Measurements from ENCODE around the gene PNN.
A peak's percentile ranks its signal among the peaks of the same experiment; 100 is the strongest.
"Not testable (repeated sequence)": the region's sequence is repeated elsewhere in the genome, so short reads cannot be mapped to it uniquely, and the experiment has no call there.

PNN gene

DNA sequence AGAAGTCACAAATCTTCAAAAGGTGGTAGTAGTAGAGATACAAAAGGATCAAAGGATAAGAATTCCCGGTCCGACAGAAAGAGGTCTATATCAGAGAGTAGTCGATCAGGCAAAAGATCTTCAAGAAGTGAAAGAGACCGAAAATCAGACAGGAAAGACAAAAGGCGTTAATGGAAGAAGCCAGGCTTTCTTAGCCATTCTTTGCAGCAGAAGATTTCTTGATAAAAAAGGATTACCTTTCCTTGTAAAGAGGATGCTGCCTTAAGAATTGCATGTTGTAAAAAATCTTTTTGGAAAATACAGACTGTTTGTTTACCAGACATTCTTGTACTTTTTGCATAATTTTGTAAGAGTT, 6.6 kb downstream of the PNN start:
- no peak for DNase-seq

DNA sequence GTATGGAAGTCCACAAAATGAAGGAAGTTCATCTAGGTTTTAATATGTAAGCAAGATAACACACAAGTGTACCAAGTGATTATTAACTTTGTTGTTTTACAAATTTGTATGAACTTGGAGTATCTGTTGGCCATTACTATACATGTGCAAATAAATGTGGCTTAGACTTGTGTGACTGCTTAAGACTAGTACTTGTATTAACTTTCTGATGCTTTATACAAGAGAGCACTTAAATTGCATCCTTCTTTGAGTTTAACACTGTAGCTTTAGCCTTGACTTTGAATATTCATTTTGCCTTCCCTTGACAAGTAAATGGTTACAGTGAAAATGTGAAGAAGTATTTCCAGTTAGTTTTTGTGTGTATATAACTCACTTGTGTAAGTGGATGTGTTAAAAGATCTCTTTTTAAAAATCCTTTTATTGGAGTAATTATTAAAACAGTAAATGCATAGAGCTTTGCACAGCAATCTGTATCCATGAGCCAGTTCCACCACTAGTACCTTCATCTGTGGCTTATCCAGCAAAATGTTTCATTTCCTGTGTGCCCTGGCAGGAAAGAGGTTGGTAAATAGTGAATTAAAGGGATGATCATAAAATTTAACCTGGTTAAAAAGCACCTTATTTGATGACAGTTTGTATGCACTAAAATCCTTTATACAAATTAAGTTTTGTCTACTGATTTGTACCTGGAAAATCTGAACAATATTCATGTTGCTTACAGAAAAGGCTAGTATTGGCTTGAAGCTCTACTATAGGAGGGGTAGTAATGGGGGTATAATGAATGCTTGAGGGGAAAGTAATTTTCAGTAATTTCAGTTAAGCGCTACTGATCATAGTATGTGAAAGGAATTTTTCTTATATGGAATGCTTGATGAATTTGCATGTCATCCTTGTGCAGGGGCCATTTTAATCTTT, 8.0 kb downstream of the PNN start:
- no peak for DNase-seq

DNA sequence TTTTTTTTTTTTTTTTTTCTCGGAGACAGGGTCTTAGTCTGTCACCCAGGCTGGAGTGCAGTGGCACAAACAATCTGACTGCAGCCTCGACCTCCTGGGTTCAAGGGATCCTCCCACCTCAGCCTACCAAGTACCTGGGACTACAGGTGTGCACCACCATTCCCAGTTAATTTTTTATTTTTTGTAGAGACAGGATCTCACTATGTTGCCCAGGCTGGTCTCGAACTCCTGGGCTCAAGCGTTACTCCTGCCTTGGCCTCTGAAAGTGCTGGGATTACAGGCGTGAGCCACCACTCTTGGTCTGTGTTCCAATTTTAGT, 8.6 kb downstream of the PNN start:
- DNase-seq, result not testable (repeated sequence)

DNA sequence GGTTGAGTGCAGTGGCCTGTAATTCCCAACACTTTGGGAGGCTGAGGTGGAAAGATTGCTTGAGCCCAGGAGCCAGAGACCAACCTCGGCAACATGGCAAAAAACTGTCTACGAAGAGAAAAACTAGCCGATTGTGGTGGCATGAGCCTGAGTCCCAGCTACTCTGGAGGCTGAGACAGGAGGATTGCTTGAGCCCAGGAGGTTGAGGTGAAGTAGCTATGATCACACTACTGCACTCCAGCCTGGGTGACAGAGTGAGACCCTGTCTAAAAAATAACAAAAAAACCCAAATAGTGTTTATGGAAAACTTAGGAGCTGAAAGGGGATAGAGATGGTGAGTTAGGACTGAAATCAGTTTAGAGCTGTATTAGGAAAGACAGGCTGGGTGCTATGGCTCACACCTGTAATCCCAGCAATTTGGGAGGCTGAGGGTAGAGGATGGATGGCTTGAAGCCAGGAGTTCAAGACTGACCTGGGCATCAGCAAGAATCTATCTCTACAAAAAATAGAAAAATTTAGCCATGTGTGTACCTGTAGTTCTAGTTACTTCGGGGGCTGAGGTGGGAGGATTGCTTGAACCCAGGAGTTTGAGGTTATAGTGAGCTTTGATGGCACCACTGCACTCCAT, 9.7 kb downstream of the PNN start:
- no peak for DNase-seq

DNA sequence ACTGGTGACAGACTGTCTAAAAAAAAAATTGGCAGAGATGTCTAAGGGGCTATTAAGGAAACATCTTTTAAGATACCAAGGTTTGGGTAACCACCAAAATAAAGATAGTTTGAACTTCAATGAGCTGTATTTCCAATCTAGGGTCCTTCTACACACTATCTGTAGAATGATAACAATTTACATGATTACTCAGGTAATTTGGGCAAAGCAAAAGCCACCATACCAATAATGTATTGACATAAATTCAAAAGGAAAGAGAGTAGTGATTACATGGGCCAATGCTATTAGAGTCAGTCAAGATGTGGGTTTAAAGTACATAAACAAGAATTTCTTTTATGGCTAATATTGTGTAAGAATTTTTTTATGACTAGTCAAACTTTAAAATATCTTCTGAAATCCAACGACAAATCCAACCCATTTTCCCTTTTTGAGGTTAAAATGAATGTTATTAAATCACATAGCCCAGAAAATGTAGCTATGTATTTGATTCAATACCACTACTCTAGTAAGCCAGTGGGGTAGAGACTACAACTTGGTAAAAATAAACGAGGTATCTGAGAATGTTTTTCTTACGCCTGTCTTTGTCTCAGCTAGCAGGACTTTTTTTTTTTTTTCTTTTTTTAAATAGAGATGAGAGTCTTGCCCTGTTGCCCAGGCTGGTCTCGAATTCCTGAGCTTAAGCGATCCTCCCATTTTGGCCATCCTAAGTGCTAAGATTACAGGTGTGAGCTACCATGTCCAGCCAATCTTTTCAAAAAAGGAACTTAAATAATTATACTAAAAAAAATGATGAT, 10.4 kb downstream of the PNN start:
- no peak for DNase-seq

DNA sequence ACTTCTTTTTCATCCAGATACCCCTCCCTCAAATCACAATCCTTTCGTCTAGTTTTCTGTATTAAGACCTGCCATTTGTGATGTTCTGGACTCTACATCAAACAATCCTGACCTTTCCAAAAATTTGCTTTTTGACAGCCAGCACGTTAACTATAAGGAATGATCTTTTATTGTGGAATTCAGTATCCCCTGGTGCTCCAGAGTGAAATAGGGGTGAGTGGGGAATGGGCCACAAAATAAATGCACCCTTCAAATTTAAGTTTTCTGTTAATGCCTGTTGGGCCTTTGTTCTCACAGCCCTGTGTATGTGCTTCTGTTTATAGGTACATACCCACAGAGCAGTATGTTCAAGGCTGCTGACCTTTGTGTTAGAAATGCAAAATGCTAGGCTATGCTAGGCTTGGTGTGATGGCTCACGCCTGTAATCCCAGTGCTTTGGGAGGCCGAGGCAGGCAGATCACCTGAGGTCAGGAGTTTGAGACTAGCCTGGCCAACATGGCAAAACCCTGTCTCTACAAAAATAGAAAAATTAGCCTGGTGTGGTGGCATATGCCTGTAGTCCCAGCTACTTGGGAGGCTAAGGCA, 12.0 kb downstream of the PNN start:
- DNase-seq, result no peak

DNA sequence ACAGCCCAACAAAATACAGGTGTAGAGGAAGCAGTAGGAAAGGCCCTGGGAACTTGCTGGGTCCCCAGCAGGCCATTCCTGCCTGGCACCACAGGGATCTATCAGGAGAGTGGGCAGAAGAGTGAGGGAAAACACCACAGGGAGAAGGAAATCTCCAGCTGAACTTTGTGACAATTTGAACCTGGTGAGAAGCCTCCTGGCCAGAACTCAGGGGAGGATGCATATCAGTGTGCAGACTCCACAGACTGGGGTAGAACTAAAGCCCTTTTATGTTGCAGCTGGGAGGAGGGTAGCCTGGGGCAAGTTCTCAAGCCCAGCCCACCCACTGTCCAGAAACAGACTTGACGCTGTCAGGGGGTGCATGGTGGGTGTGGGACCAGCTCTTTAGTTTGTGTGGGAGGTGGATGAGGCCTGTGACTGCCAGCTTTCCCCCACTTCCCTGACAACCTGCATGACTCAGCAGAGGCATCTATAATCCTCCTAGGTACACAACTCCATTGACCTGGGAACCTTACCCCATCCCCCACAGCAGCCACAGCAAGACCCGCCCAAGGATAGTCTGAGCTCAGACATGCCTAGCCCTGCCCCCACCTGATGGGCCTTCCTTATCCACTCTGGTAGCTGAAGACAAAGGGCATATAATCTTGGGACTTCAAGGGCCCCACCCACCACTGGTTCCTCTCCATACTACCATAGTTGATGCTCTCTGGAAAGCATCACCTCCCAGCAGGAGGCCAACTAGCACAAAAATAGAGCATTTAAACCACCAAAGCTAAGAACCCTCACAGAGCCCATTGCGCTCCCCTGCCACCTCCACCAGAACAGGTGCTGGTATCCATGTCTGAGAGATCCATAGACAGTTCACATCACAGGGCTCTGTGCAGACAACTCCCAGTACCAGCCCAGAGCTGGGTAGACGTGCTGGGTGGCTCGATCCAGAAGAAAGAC, 28.9 kb downstream of the PNN start:
- DNase-seq, result no peak

DNA sequence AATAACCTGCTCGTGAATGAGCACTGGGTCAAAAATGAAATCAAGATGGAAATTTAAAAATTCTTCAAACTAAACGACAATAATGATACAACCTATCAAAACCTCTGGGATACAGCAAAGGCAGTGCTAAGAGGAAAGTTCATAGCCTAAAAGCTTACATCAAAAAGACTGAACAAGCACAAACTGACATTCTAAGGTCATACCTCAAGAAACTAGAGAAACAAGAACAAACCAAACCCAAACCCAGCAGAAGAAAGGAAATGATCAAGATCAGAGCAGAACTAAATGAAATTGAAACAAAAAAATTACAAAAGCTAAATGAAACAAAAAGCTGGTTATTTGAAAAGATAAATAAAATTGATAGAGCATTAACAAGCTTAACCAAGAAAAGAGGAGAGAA, 32.4 kb downstream of the PNN start:
- not testable (repeated sequence) for DNase-seq

DNA sequence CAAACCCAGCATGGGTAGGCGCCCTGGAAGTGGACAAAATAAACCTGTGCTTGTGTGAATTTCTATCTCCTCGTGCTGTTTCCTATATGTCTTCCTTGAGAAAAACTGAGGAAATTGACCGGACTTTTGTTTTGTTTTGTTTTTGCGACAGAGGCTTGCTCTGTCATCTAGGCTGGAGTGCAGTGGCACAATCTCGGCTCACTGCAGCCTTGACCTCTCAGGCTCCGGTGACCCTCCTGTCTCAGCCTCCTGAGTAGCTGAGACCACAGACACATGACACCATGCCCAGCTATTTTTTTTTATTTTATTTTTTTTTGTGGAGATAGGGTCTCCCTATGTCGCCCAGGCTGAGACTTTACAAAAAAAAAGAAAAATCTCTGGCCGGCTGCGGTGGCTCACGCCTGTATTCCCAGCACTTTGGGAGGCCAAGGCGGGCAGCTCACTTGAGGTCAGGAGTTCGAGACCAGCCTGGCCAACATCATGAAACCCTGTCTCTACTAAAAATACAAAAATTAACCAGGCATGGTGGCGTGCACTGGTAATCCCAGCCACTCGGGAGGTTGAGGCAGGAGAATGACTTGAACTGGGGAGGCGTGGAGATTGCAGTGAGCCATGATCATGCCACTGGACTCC, 36.2 kb downstream of the PNN start:
- DNase-seq, result no peak

DNA sequence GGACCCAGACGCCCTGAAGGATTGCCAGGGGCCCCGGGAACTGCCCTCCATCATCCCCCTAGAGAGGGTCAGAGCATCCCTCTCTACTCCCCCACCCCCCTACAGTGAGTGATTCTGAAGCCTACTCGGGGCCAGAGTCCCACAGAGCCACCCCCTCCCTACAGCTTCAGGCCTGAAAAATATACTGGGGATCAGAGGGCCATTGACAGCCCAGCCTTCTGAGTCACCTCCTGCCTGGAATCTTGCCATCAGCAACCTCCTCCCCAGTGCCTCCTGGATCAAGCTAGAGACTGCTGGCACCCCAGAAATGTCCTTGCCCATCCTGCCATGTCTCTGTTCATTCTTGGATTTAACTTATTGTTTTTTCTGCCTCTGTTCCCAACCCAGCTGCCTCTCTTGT, 37.0 kb downstream of the PNN start:
- DNase-seq, result no peak

DNA sequence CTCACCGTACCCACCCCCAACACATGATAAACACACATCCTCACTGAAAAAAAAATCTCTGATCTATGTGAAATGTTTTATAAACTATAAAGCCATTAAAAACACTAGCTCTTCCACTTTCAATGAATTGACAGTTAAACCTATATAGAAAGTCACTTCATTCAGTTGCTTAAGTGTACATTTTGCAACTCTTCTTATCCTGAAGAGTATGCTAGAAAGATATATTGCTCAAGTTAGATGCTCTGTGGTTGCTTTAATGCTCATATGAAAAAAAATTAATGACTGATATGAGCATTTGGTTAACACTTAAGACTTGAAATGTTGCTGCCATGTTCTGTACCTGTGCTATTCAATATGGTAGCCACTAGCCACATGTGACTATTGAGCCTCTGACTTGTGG, 37.6 kb downstream of the PNN start:
- peak; percentile 36 for DNase-seq

DNA sequence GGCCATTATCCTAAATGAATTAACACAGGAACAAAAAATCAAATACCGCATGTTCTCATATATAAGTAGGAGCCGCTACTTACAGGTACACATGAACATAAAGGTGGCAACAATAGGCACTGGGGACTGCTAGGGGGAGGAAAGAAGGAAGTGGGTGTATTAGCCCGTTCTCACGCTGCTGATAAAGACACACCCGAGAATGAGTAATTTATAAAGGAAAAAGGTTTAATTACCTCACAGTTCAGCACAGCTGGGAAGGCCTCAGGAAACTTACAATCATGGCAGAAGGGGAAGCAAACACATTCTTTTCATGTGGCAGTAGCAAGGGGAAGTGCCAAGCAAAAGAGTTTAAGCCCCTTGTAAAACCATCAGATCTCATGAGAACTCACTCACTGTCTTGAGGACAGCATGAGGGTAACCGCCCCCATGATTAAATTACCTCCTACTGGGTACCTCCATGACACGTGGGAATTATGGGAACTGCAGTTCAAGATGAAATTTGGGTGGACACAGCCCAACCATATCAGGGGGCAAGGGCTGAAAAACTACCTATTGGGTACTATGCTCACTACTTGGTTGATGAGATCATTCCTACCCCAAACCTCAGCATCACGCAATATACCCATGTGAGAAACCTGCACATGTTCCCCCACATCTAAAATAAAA, 42.3 kb downstream of the PNN start:
- peak; percentile 61 for DNase-seq

DNA sequence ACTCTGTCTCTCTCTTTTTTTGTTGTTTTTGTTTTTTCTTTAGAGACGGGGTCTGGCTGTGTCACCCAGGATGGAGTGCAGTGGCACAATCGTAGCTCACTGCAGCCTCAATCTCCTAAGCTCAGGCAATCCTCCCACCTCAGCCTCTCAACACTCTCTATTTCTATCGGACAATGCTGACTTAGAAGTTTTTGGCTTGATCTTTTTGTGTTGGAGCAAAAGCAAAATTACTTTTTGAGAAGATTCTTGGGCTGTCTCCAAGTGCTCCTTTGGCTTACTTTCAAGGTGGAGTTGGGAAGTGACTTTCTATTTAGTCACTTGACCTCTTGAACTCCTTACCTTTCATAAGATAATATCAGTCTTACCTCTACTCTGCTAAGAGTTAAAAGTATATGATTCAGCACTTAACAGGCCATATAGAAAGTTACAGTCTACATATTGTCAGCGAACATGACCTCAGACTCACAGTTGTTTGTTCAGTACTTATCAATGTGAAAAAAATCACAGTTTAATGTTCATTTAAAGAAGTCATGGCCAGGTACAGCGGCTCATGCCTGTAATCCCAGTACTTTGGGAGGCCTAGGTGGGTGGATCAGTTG, 43.2 kb downstream of the PNN start:
- no peak for DNase-seq

DNA sequence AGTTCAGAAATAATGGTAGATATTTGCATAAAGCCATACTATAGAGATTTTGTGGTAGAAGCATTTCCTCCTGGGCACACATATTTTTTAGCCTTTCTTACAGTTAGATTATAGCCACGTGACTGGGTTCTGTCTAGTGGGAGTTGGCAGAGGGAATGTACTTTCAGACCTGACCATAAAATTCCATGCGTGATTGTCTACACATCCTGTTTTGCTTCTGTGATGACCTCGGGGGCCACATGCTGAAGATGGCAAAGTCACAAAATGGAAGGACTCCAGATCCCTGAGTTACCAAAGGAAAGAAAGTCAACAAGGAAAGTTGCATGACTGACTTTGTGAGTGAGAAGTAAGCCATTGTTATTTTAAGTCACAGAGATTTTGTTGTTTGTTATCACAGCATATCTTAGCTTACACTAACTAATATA, 44.0 kb downstream of the PNN start:
- peak; percentile 11 for DNase-seq

DNA sequence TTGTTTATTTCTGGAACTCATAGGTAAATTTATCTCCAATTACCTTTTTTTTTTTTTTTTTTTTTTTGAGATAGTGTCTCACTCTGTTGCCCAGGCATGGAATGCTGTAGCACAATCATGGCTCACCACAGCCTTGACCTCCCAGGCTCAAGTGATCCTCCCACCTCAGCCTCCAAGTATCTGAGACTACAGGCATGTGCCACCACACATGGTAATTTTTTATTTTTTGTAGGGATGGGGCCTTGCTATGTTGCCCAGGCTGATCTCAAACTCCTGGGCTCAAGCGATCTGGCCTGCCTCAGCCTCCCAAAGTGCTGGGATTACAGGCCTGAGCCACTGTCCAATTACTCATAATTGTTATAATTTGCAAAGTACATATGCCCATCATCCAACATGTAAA, 45.4 kb downstream of the PNN start:
- DNase-seq, result not testable (repeated sequence)

DNA sequence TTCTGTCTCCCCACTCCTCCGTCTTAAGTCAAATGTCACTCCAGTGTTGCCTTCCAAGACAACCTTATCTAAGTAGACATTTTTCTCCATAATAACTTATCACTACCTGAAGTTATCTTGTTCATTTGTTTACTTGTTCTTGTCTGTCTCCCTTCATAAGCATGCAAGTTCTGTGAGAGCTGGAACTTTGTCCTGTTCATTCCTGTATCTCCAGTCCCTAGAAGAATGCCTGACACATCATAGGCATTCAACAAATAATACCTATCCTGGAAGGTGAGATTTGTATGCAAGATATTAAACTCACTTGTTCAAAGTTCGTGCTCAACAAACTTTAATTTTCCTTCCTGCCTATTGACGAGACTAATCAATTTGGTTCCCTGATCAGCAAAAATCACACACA, 53.0 kb downstream of the PNN start:
- no peak for DNase-seq

DNA sequence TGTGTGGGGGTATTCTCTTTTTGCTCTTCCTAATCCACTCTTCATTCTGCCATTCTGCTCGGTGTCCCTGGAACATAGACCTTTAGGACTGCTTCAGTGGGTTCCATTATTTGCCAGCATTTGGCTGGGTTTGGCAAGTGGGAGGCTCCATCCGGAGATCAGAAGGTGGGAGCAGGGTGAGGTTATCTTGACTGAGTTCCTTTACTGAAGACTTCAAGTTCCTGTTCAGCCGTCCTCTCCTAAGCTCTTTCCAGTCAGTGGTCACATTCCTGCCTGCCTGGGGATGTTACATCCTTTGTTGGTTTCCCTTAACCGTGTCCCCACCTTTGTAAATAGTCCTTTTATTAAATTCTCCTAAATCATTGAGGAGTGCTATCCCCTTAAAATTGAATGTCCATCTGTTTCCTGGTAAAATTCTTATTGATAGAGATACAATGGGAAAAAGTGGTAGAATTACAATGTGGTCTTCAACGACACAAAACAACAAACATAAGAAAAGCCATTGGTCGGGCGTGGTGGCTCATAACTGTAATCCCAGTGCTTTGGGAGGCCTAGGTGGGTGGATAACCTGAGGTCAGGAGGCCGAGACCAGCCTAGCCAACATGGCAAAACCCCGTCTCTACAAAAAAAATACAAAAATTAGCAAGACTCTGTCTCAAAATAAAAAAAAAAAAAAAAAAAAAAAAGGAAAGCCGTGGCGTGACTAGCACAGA, 53.6 kb downstream of the PNN start:
- no peak for DNase-seq

DNA sequence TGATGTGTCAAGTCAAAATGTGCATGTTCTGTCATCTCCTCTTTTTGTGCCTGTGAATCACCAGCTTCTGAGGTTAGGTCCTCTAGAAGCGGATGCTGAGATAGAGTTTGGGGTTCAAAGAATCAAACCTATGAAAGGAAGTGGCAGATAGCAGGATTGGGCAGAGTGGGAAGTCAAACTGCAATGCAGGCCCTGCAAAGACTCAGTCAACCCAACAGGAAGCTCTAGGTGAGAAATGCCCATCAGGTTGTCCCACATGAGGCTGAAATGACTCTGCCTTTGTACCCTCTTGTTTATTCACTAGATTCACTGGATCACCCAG, 54.1 kb downstream of the PNN start:
- peak; percentile 73 for DNase-seq

DNA sequence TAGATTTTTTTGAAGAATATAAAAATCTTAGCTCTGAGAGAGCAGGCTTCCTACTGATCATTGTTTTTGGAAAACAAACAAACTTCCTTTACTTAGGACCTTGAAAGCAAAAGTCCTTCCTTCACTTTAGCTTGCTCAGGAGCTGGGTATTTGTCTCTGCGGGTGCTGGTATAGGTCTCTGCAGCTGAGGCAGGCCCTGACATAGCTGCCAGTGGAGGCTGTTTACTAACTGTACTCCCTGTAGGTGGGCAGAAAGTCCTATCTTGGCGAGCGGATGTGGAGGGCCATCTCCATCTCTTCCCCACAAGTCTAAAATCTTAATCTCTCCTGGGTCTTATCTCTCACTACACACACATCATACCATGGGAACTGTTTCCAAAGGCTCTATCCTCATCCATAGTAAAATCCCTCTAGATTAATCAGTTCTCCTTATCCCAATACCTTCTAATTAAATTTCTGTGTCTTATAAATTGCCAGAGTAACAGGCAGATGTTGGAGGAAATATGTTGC, 54.6 kb downstream of the PNN start:
- DNase-seq, result no peak

DNA sequence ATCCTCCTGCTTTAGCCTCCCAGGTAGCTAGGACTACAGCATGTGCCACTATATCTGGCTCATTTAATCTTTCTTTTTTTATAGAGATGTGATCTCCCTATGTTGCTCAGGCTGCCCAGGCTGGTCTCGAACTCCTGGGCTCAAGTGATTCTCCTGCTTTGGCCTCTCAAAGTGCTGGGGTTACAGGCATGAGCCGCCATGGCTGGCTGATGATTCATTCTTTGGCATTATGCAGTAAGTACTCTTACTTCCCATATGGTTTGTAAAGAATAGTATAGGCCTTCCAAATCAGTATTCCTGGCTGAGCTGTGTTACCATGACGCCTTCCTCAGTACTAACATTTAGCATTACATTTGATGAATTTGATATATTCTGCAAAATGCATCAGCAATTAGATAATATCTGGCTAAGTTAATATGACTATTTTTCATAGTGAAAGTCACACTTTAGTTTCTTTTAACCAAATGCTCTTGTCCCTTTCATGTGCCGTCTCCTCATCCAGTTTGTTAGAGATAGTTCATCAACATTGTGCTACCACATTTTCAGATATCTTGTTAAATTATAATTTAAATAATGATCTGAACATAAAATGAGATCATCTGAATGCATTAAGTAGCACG, 55.5 kb downstream of the PNN start:
- peak; percentile 49 for DNase-seq
